ENCODE results near the gene RAPGEF2.

RAPGEF2 gene

GRCh38 chr4:159303435-159303834 lies 200.6 kb downstream of the RAPGEF2 start:
- Histone ChIP-seq H3K9ac (ENCODE audit: low read length) (no peak overlapping the region), H3K23ac (ENCODE audit: low read length in 2 of 2) (no peak overlapping the region), H3K9me3 (ENCODE audit: control insufficient read depth, low read length) (no peaks in the 10 kb centered on the region), H4K91ac (ENCODE audit: low read length) (no peak overlapping the region), H3K79me1 (replicated peaks; ENCODE audit: low read length, poor library complexity, severe bottlenecking) (peaks cover 8% of the 10 kb centered on the region), H3K14ac (ENCODE audit: low read length in 2 of 2) (no peak overlapping the region), H2BK12ac (ENCODE audit: low read length in 2 of 2) (no peak overlapping the region), H3K4ac (ENCODE audit: low read depth in 1 of 2, low read length in 2 of 2) (no peak overlapping the region), H2BK5ac (ENCODE audit: low read depth, low read length, poor library complexity, severe bottlenecking) (no peak overlapping the region), H3K36me3 (ENCODE audit: control insufficient read depth in 1 of 2, insufficient read depth in 2 of 2, low read depth in 1 of 2, low read length in 2 of 2) (peaks cover 0 to 8% of the 10 kb centered on the region in 2 experiments), H3K4me1 (ENCODE audit: control insufficient read depth, insufficient read depth, low read depth, low read length) (no peaks in the 10 kb centered on the region), H3K18ac (ENCODE audit: low read depth in 1 of 2, low read length in 2 of 2) (no peak overlapping the region), H2AK5ac (ENCODE audit: low read length, severe bottlenecking) (no peak overlapping the region), H2BK120ac (ENCODE audit: low read depth, low read length) (no peak overlapping the region), H2BK15ac (ENCODE audit: low read depth, poor library complexity, severe bottlenecking) (no peak overlapping the region), H2AFZ (ENCODE audit: low read depth, low read length) (no peak overlapping the region), H4K8ac (ENCODE audit: low read length) (no peak overlapping the region), H3K27ac (ENCODE audit: low read length, poor library complexity, severe bottlenecking) (no peak overlapping the region), H3K27me3 (ENCODE audit: control insufficient read depth in 1 of 2, insufficient read depth in 1 of 2, low read length in 2 of 2) (no peaks in the 10 kb centered on the region), H3K4me2 (ENCODE audit: low read length, poor library complexity, severe bottlenecking) (no peak overlapping the region), H3K4me3 (ENCODE audit: insufficient read depth in 1 of 2, low read depth in 1 of 2, low read length in 2 of 2) (no peak overlapping the region)
- 95% methylated on average over 4 of the region's 4 CpGs for WGBS
- DNase-seq, result no peak

- H3K4me1 ChIP-seq (ENCODE audit: control insufficient read depth, insufficient read depth, low read depth, low read length), result no peaks in the 10 kb centered on the region
- H3K14ac ChIP-seq (ENCODE audit: low read length in 2 of 2), result no peak overlapping the region
- H3K4me3 ChIP-seq (ENCODE audit: insufficient read depth in 1 of 2, low read depth in 1 of 2, low read length in 2 of 2), result no peak overlapping the region
- H3K9me3 ChIP-seq (ENCODE audit: control insufficient read depth, low read length), result no peaks in the 10 kb centered on the region
- no peak overlapping the region for H2BK5ac ChIP-seq (ENCODE audit: low read depth, low read length, poor library complexity, severe bottlenecking)
- H4K91ac ChIP-seq (ENCODE audit: low read length), result no peak overlapping the region
- no peak overlapping the region for H3K4me2 ChIP-seq (ENCODE audit: low read length, poor library complexity, severe bottlenecking)
- H3K27ac ChIP-seq (ENCODE audit: low read length, poor library complexity, severe bottlenecking), result no peak overlapping the region
- peaks cover 9% of the 10 kb centered on the region for H3K79me1 ChIP-seq (replicated peaks; ENCODE audit: low read length, poor library complexity, severe bottlenecking)
- H3K4ac ChIP-seq (ENCODE audit: low read depth in 1 of 2, low read length in 2 of 2), result no peak overlapping the region
- H3K23ac ChIP-seq (ENCODE audit: low read length in 2 of 2), result no peak overlapping the region
- H2BK12ac ChIP-seq (ENCODE audit: low read length in 2 of 2), result no peak overlapping the region
- no peak overlapping the region for H3K18ac ChIP-seq (ENCODE audit: low read depth in 1 of 2, low read length in 2 of 2)
- H2BK120ac ChIP-seq (ENCODE audit: low read depth, low read length), result no peak overlapping the region
- H4K8ac ChIP-seq (ENCODE audit: low read length), result no peak overlapping the region
- no peaks in the 10 kb centered on the region for H3K27me3 ChIP-seq (ENCODE audit: control insufficient read depth in 1 of 2, insufficient read depth in 1 of 2, low read length in 2 of 2)
- H2AK5ac ChIP-seq (ENCODE audit: low read length, severe bottlenecking), result no peak overlapping the region
- H2BK15ac ChIP-seq (ENCODE audit: low read depth, poor library complexity, severe bottlenecking), result no peak overlapping the region
- WGBS, result 63% methylated on average over 1 of the region's 2 CpGs
- no peak overlapping the region for H2AFZ ChIP-seq (ENCODE audit: low read depth, low read length)
- DNase-seq, result peak; percentile 65
- no peak overlapping the region for H3K9ac ChIP-seq (ENCODE audit: low read length)
- H3K36me3 ChIP-seq (ENCODE audit: control insufficient read depth in 1 of 2, insufficient read depth in 2 of 2, low read depth in 1 of 2, low read length in 2 of 2), result peaks cover 0 to 8% of the 10 kb centered on the region in 2 experiments
Observed at GRCh38 chr4:159305129-159305528, 202.2 kb downstream of the RAPGEF2 start.

GRCh38 chr4:159307929-159308328 lies 205.1 kb downstream of the RAPGEF2 start:
- no peak for DNase-seq
- no peak overlapping the region for H3K4ac ChIP-seq (ENCODE audit: low read depth in 1 of 2, low read length in 2 of 2)
- no peak overlapping the region for H2BK5ac ChIP-seq (ENCODE audit: low read depth, low read length, poor library complexity, severe bottlenecking)
- H4K91ac ChIP-seq (ENCODE audit: low read length), result no peak overlapping the region
- H3K18ac ChIP-seq (ENCODE audit: low read depth in 1 of 2, low read length in 2 of 2), result no peak overlapping the region
- no peak overlapping the region for H2AFZ ChIP-seq (ENCODE audit: low read depth, low read length)
- no peak overlapping the region for H3K9ac ChIP-seq (ENCODE audit: low read length)
- no peak overlapping the region for H4K8ac ChIP-seq (ENCODE audit: low read length)
- peak overlapping the region; percentile 75 for H3K27ac ChIP-seq (ENCODE audit: low read length, poor library complexity, severe bottlenecking)
- H3K27me3 ChIP-seq (ENCODE audit: control insufficient read depth in 1 of 2, insufficient read depth in 1 of 2, low read length in 2 of 2), result no peaks in the 10 kb centered on the region
- H3K14ac ChIP-seq (ENCODE audit: low read length in 2 of 2), result no peak overlapping the region
- H3K4me3 ChIP-seq (ENCODE audit: insufficient read depth in 1 of 2, low read depth in 1 of 2, low read length in 2 of 2), result no peak overlapping the region
- no peak overlapping the region for H2BK12ac ChIP-seq (ENCODE audit: low read length in 2 of 2)
- H3K79me1 ChIP-seq (replicated peaks; ENCODE audit: low read length, poor library complexity, severe bottlenecking), result peaks cover 6% of the 10 kb centered on the region
- no peak overlapping the region for H3K23ac ChIP-seq (ENCODE audit: low read length in 2 of 2)
- H2AK5ac ChIP-seq (ENCODE audit: low read length, severe bottlenecking), result peak overlapping the region; percentile 3
- H3K36me3 ChIP-seq (ENCODE audit: control insufficient read depth in 1 of 2, insufficient read depth in 2 of 2, low read depth in 1 of 2, low read length in 2 of 2), result peaks cover 0 to 8% of the 10 kb centered on the region in 2 experiments
- H3K4me1 ChIP-seq (ENCODE audit: control insufficient read depth, insufficient read depth, low read depth, low read length), result no peaks in the 10 kb centered on the region
- H2BK15ac ChIP-seq (ENCODE audit: low read depth, poor library complexity, severe bottlenecking), result no peak overlapping the region
- H3K9me3 ChIP-seq (ENCODE audit: control insufficient read depth, low read length), result no peaks in the 10 kb centered on the region
- 88% methylated on average over 2 of the region's 2 CpGs for WGBS
- H3K4me2 ChIP-seq (ENCODE audit: low read length, poor library complexity, severe bottlenecking), result no peak overlapping the region
- H2BK120ac ChIP-seq (ENCODE audit: low read depth, low read length), result no peak overlapping the region

GRCh38 chr4:159308566-159309340 lies 205.9 kb downstream of the RAPGEF2 start:
- peak overlapping the region; percentile 81 for H3K27ac ChIP-seq (ENCODE audit: low read length, poor library complexity, severe bottlenecking)
- H3K4me3 ChIP-seq (ENCODE audit: insufficient read depth in 1 of 2, low read depth in 1 of 2, low read length in 2 of 2), result no peak overlapping the region
- H4K8ac ChIP-seq (ENCODE audit: low read length), result no peak overlapping the region
- H2BK12ac ChIP-seq (ENCODE audit: low read length in 2 of 2), result no peak overlapping the region
- H2BK15ac ChIP-seq (ENCODE audit: low read depth, poor library complexity, severe bottlenecking), result no peak overlapping the region
- no peak overlapping the region for H3K18ac ChIP-seq (ENCODE audit: low read depth in 1 of 2, low read length in 2 of 2)
- no peak overlapping the region for H3K4me2 ChIP-seq (ENCODE audit: low read length, poor library complexity, severe bottlenecking)
- H3K27me3 ChIP-seq (ENCODE audit: control insufficient read depth in 1 of 2, insufficient read depth in 1 of 2, low read length in 2 of 2), result no peaks in the 10 kb centered on the region
- peaks cover 6% of the 10 kb centered on the region for H3K79me1 ChIP-seq (replicated peaks; ENCODE audit: low read length, poor library complexity, severe bottlenecking)
- H2AK5ac ChIP-seq (ENCODE audit: low read length, severe bottlenecking), result no peak overlapping the region
- H3K4me1 ChIP-seq (ENCODE audit: control insufficient read depth, insufficient read depth, low read depth, low read length), result no peaks in the 10 kb centered on the region
- no peak overlapping the region for H3K14ac ChIP-seq (ENCODE audit: low read length in 2 of 2)
- H2AFZ ChIP-seq (ENCODE audit: low read depth, low read length), result no peak overlapping the region
- H3K36me3 ChIP-seq (ENCODE audit: control insufficient read depth in 1 of 2, insufficient read depth in 2 of 2, low read depth in 1 of 2, low read length in 2 of 2), result peaks cover 0 to 8% of the 10 kb centered on the region in 2 experiments
- no peak overlapping the region for H3K23ac ChIP-seq (ENCODE audit: low read length in 2 of 2)
- H2BK120ac ChIP-seq (ENCODE audit: low read depth, low read length), result no peak overlapping the region
- WGBS, result 56% methylated on average over 4 of the region's 4 CpGs
- no peaks in the 10 kb centered on the region for H3K9me3 ChIP-seq (ENCODE audit: control insufficient read depth, low read length)
- H3K9ac ChIP-seq (ENCODE audit: low read length), result no peak overlapping the region
- no peak overlapping the region for H2BK5ac ChIP-seq (ENCODE audit: low read depth, low read length, poor library complexity, severe bottlenecking)
- DNase-seq, result peak; percentile 27
- no peak overlapping the region for H4K91ac ChIP-seq (ENCODE audit: low read length)
- no peak overlapping the region for H3K4ac ChIP-seq (ENCODE audit: low read depth in 1 of 2, low read length in 2 of 2)

All from mesenchymal stem cell (in vitro differentiated cells and primary cell).